HCT116 (cell line): ENCODE data around the gene ACAP2. TPM values are rescaled to one million over a fixed set of nuclear protein-coding genes. Genes with fewer than 3 reads are reported as not detected.

Source experiments
- ATAC-seq: fragments of 200-7000 bp; cut with Tn5 transposase; 2 replicates; pipeline ENCODE4 v1.9.1; 2020; ENCODE audit warnings: mild to moderate bottlenecking, moderate library complexity
- BruUV-seq: library from RNA; stranded (reverse); fragments of 400-500 nt; replicated peaks from 2 replicates; lab custom pipeline; 2021; lab: Mats Ljungman, UMichigan
- CTCF ChIA-PET: fragments of 300-600 bp; sonication (Branson Sonifier 250); formaldehyde crosslinking; loops from one replicate; lab custom pipeline; 2021; ENCODE audit warnings: antibody characterized with exemption; lab: Charles Lee
- POLR2A ChIA-PET: fragments of 300-600, 350-600 bp; sonication (Branson Sonifier 250); formaldehyde crosslinking; loops from one replicate; lab custom pipeline; 2021; ENCODE audit warnings: antibody characterized with exemption; lab: Charles Lee
- RAD21 ChIA-PET, 2 experiments: fragments of 300-600 bp; sonication (Branson Sonifier 250); formaldehyde crosslinking; loops; one replicate each; lab custom pipeline; 2023; ENCODE audit warnings: low total read pairs in 2 of 2; ENCODE audit not compliant: uncharacterized antibody in 2 of 2, unreplicated experiment in 2 of 2, low non-redundant PET in 1 of 2; lab: Charles Lee
- DNase-seq: peaks from one replicate; pipeline ENCODE4 v3.0.0-alpha.2; 2010; ENCODE audit warnings: low read depth, low spot score
- H2AFZ ChIP-seq: fragments of 200-600 bp; shearing (Covaris generic), sonication (generic); 2 replicates; pipeline ENCODE4 v1.6.1; 2017; ENCODE audit warnings: low read depth, mixed run types, mixed read lengths, antibody characterized with exemption, low read length; ENCODE audit not compliant: poor library complexity, severe bottlenecking
- H3K27ac ChIP-seq: 2 replicates; pipeline ENCODE4 v1.5.1; 2012; ENCODE audit warnings: low read depth, low read length
- H3K27me3 ChIP-seq: fragments of 200-600 bp; sonication (generic); 2 replicates; pipeline ENCODE4 v1.6.1; 2016; ENCODE audit warnings: mixed run types, low read length, mixed read lengths; ENCODE audit not compliant: insufficient read depth
- H3K36me3 ChIP-seq, 2 experiments: fragments of 200-500 bp in 1 of 2; fragments of 200-600 bp in 1 of 2; sonication (Bioruptor generic) in 1 of 2; sonication (generic) in 1 of 2; 2 replicates each; pipeline versions ENCODE4 v1.5.1 to v1.6.1; 2014 to 2016; ENCODE audit warnings: low read length in 2 of 2, inconsistent platforms in 1 of 2, mixed read lengths in 1 of 2, mixed run types in 1 of 2; ENCODE audit not compliant: insufficient read depth in 2 of 2, control insufficient read depth in 1 of 2
- H3K4me1 ChIP-seq, 2 experiments: fragments of 200-600 bp in 1 of 2; sonication (generic) in 1 of 2; 2 replicates each; pipeline versions ENCODE4 v1.5.1 to v1.6.1; 2012 to 2017; ENCODE audit warnings: low read length in 2 of 2, inconsistent platforms in 1 of 2, mild to moderate bottlenecking in 1 of 2, mixed read lengths in 1 of 2, mixed run types in 1 of 2, moderate library complexity in 1 of 2; ENCODE audit not compliant: insufficient read depth in 2 of 2, control insufficient read depth in 1 of 2
- H3K4me2 ChIP-seq: fragments of 200-600 bp; sonication (generic); 2 replicates; pipeline ENCODE4 v1.6.1; 2017; ENCODE audit warnings: mixed run types, low read length, mixed read lengths
- H3K4me3 ChIP-seq, 2 experiments: fragments of 200-600 bp in 1 of 2; sonication (generic) in 1 of 2; replicated peaks in 1 of 2; 2 replicates each; pipeline ENCODE4 v1.5.1; 2011 to 2016; ENCODE audit warnings: low read length in 2 of 2, control low read depth in 1 of 2, low read depth in 1 of 2, mild to moderate bottlenecking in 1 of 2, mixed read lengths in 1 of 2, mixed run types in 1 of 2
- H3K79me2 ChIP-seq: fragments of 200-600 bp; sonication (generic); 2 replicates; pipeline ENCODE4 v1.6.1; 2017; ENCODE audit warnings: mild to moderate bottlenecking, mixed run types, low read length, moderate library complexity, mixed read lengths; ENCODE audit not compliant: insufficient read depth
- H3K9ac ChIP-seq: fragments of 200-600 bp; sonication (generic); 2 replicates; pipeline ENCODE4 v1.6.1; 2016; ENCODE audit warnings: low read length, mixed read lengths
- H3K9me2 ChIP-seq: fragments of 200-600 bp; sonication (generic), shearing (Covaris generic); 2 replicates; pipeline ENCODE4 v1.6.1; 2017; ENCODE audit warnings: mixed run types, mild to moderate bottlenecking, moderate library complexity; ENCODE audit not compliant: insufficient read depth
- H3K9me3 ChIP-seq, 2 experiments: fragments of 200-500 bp in 1 of 2; fragments of 200-600 bp in 1 of 2; sonication (Bioruptor generic) in 1 of 2; sonication (generic) in 1 of 2; 2 replicates each; pipeline ENCODE4 v1.6.1; 2014 to 2017; ENCODE audit warnings: low read length in 2 of 2, mixed read lengths in 2 of 2, inconsistent platforms in 1 of 2, low read depth in 1 of 2, mild to moderate bottlenecking in 1 of 2, mixed run types in 1 of 2, moderate library complexity in 1 of 2; ENCODE audit not compliant: control insufficient read depth in 1 of 2, insufficient read depth in 1 of 2
- H4K20me1 ChIP-seq: fragments of 200-600 bp; sonication (generic), shearing (Covaris generic); 2 replicates; pipeline ENCODE4 v1.6.1; 2017; ENCODE audit warnings: mixed run types, mild to moderate bottlenecking, moderate library complexity; ENCODE audit not compliant: insufficient read depth
- ATF3 ChIP-seq: IDR thresholded peaks from 2 replicates; pipeline ENCODE4 v1.6.1; 2012
- CEBPB ChIP-seq: IDR thresholded peaks from 2 replicates; pipeline ENCODE4 v1.6.1; 2012; ENCODE audit warnings: low read depth
- EZH2 ChIP-seq: fragments of 200-600 bp; sonication (generic); IDR thresholded peaks from 2 replicates; pipeline ENCODE4 v1.6.1; 2017; ENCODE audit warnings: antibody characterized with exemption, mixed run types
- EZH2phosphoT487 ChIP-seq: fragments of 200-600 bp; IDR thresholded peaks from 2 replicates; pipeline ENCODE4 v1.6.1; 2018; ENCODE audit warnings: antibody characterized with exemption, borderline replicate concordance
- FOSL1 ChIP-seq: IDR thresholded peaks from 2 replicates; pipeline ENCODE4 v1.6.1; 2012; ENCODE audit warnings: low read depth
- JUND ChIP-seq: IDR thresholded peaks from 2 replicates; pipeline ENCODE4 v1.6.1; 2012
- MAX ChIP-seq: IDR thresholded peaks from 2 replicates; pipeline ENCODE4 v1.6.1; 2012
- POLR2A ChIP-seq: IDR thresholded peaks from 2 replicates; pipeline ENCODE4 v1.7.0; 2011; ENCODE audit warnings: borderline replicate concordance; ENCODE audit not compliant: insufficient read depth, insufficient read length; ENCODE audit errors: extremely low read depth
- RAD21 ChIP-seq: IDR thresholded peaks from 2 replicates; pipeline ENCODE4 v1.6.1; 2012; ENCODE audit warnings: low read depth, mild to moderate bottlenecking
- SIN3A ChIP-seq: IDR thresholded peaks from 2 replicates; pipeline ENCODE4 v1.6.1; 2012; ENCODE audit warnings: low read depth
- SP1 ChIP-seq: IDR thresholded peaks from 2 replicates; pipeline ENCODE4 v1.6.1; 2012; ENCODE audit warnings: low read depth
- TCF7L2 ChIP-seq: IDR thresholded peaks from 2 replicates; pipeline ENCODE4 v1.7.0; 2011; ENCODE audit warnings: borderline replicate concordance, inconsistent platforms; ENCODE audit not compliant: insufficient read depth, insufficient read length; ENCODE audit errors: extremely low read depth
- YY1 ChIP-seq: IDR thresholded peaks from 2 replicates; pipeline ENCODE4 v1.6.1; 2011; ENCODE audit warnings: low read length, low read depth, moderate library complexity, mild to moderate bottlenecking; ENCODE audit not compliant: insufficient replicate concordance; ENCODE audit errors: extremely low read depth
- ZBTB33 ChIP-seq: IDR thresholded peaks from 2 replicates; pipeline ENCODE4 v1.6.1; 2011; ENCODE audit warnings: mild to moderate bottlenecking, low read length, moderate library complexity; ENCODE audit not compliant: insufficient replicate concordance; ENCODE audit errors: extremely low read depth
- ZFX ChIP-seq: fragments of 450-650 bp; IDR thresholded peaks from 2 replicates; pipeline ENCODE4 v1.6.1; 2017
- ZNF274 ChIP-seq: fragments of 200-500 bp; sonication (Bioruptor generic); IDR thresholded peaks from 2 replicates; pipeline ENCODE4 v1.6.1; 2014; ENCODE audit warnings: mild to moderate bottlenecking, low read depth, low read length, inconsistent platforms
- intact Hi-C: fragments of 100-400 bp; cut with micrococcal nuclease; formaldehyde crosslinking; loops from 2 replicates; pipeline ENCODE4 v1.10.0; 2022
- total RNA-seq: library from RNA; stranded (reverse); gene quantifications from one replicate; pipeline ENCODE4 v1.2.1, GENCODE V29; 2021; ENCODE audit not compliant: unreplicated experiment

The ACAP2 gene
- total RNA-seq, 1 experiment from 2014 or later: 43.0 TPM

- intact Hi-C loops: no loop called here
- H3K9ac ChIP-seq: no peak overlapping the region
- H2AFZ ChIP-seq: no peak overlapping the region
- H4K20me1 ChIP-seq: no peaks in the 10 kb centered on the region
- H3K79me2 ChIP-seq: peaks cover 62% of the 10 kb centered on the region
- no peaks in the 10 kb centered on the region for H3K27me3 ChIP-seq
- H3K4me2 ChIP-seq: no peak overlapping the region
- TF ChIP-seq TCF7L2 (no peak), SP1 (no peak), ZNF274 (no peak), RAD21 (no peak), FOSL1 (no peak), JUND (no peak), SIN3A (no peak), ATF3 (no peak), EZH2phosphoT487 (no peak), CEBPB (no peak), POLR2A (no peak), ZFX (no peak), YY1 (no peak), ZBTB33 (no peak), MAX (no peak), EZH2 (no peak)
- ChIA-PET POLR2A (no interaction called here), RAD21 (no interaction called here), CTCF (no interaction called here)
- no peaks in the 10 kb centered on the region for H3K4me1 ChIP-seq
- H3K9me2 ChIP-seq: no peaks in the 10 kb centered on the region
- H3K4me3 ChIP-seq: no peak overlapping the region
- H3K27ac ChIP-seq: no peak overlapping the region
- BruUV-seq: no TSS peak
- H3K36me3 ChIP-seq: no peaks in the 10 kb centered on the region
- no peaks in the 10 kb centered on the region for H3K9me3 ChIP-seq
- DNase-seq (no peak), ATAC-seq (no peak)
Measured at GRCh38 chr3:195403841-195404408, 38.9 kb downstream of the ACAP2 start.
